Measurements from ENCODE around the gene FBRSL1. TPM values are rescaled to one million over a fixed set of nuclear protein-coding genes. Genes with fewer than 3 reads are reported as not detected.
A peak's percentile ranks its signal among the peaks of the same experiment; 100 is the strongest.

Gene FBRSL1
- total RNA-seq, 1 donor from 2014 or later = 211 TPM

- peaks cover 16% of the 10 kb centered on the region for H3K9me3 Mint-ChIP-seq (ENCODE audit: unreplicated experiment)
- TF ChIP-seq, protein P1, sequence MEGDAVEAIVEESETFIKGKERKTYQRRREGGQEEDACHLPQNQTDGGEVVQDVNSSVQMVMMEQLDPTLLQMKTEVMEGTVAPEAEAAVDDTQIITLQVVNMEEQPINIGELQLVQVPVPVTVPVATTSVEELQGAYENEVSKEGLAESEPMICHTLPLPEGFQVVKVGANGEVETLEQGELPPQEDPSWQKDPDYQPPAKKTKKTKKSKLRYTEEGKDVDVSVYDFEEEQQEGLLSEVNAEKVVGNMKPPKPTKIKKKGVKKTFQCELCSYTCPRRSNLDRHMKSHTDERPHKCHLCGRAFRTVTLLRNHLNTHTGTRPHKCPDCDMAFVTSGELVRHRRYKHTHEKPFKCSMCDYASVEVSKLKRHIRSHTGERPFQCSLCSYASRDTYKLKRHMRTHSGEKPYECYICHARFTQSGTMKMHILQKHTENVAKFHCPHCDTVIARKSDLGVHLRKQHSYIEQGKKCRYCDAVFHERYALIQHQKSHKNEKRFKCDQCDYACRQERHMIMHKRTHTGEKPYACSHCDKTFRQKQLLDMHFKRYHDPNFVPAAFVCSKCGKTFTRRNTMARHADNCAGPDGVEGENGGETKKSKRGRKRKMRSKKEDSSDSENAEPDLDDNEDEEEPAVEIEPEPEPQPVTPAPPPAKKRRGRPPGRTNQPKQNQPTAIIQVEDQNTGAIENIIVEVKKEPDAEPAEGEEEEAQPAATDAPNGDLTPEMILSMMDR (IDR thresholded peaks at IDR 0.05; ENCODE audit: partially characterized antibody, unreplicated experiment) = no peak
- peaks cover 4% of the 10 kb centered on the region for H3K36me3 Mint-ChIP-seq (ENCODE audit: unreplicated experiment)
- peak overlapping the region; percentile 69 for H3K4me3 Mint-ChIP-seq (ENCODE audit: unreplicated experiment)
- no peak for DNase-seq
- H3K27ac Mint-ChIP-seq (ENCODE audit: unreplicated experiment) = peak overlapping the region; percentile 74
- peaks cover 4% of the 10 kb centered on the region for H3K4me1 Mint-ChIP-seq (ENCODE audit: low read depth, unreplicated experiment)
- H3K27me3 Mint-ChIP-seq (ENCODE audit: unreplicated experiment) = peaks cover 14% of the 10 kb centered on the region
Observed at GRCh38 chr12:132475304-132476037, 14.5 kb upstream of the FBRSL1 start.

DNA sequence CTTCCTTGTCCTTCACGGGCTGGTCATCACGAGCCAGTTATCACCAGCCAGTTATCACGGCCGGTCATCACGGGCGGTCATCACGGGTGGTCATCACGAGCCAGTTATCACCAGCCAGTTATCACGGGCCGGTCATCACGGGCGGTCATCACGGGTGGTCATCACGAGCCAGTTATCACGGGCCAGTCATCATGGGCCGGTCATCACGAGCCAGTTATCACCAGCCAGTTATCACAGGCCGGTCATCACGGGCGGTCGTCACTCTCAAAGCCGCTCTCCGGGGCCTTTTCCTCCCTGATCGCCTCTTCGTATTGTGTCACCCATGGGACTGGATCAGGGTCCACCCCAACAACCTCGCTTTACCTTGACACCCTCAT lies 13.9 kb upstream of the FBRSL1 start:
- peak overlapping the region; percentile 74 for H3K27ac Mint-ChIP-seq (ENCODE audit: unreplicated experiment)
- no peak for DNase-seq
- TF ChIP-seq, protein P1 (IDR thresholded peaks at IDR 0.05; ENCODE audit: partially characterized antibody, unreplicated experiment) = no peak

GRCh38 chr12:132476421-132476820 lies 13.5 kb upstream of the FBRSL1 start:
- Mint-ChIP-seq H3K27ac (ENCODE audit: unreplicated experiment) (no peak overlapping the region), H3K27me3 (ENCODE audit: unreplicated experiment) (peaks cover 18% of the 10 kb centered on the region), H3K4me1 (ENCODE audit: low read depth, unreplicated experiment) (peaks cover 7% of the 10 kb centered on the region), H3K4me3 (ENCODE audit: unreplicated experiment) (no peak overlapping the region), H3K36me3 (ENCODE audit: unreplicated experiment) (peaks cover 4% of the 10 kb centered on the region), H3K9me3 (ENCODE audit: unreplicated experiment) (peaks cover 12% of the 10 kb centered on the region)
- DNase-seq = no peak
- TF ChIP-seq, protein P1 (IDR thresholded peaks at IDR 0.05; ENCODE audit: partially characterized antibody, unreplicated experiment) = no peak

More for the DNA sequence above, 13.9 kb upstream of the FBRSL1 start:
- Mint-ChIP-seq H3K9me3 (ENCODE audit: unreplicated experiment) (peaks cover 15% of the 10 kb centered on the region), H3K4me3 (ENCODE audit: unreplicated experiment) (peak overlapping the region; percentile 69), H3K36me3 (ENCODE audit: unreplicated experiment) (peaks cover 4% of the 10 kb centered on the region), H3K27me3 (ENCODE audit: unreplicated experiment) (peaks cover 15% of the 10 kb centered on the region), H3K4me1 (ENCODE audit: low read depth, unreplicated experiment) (peaks cover 5% of the 10 kb centered on the region)

- H3K9me3 Mint-ChIP-seq (ENCODE audit: unreplicated experiment) = peaks cover 9% of the 10 kb centered on the region
- peaks cover 16% of the 10 kb centered on the region for H3K27me3 Mint-ChIP-seq (ENCODE audit: unreplicated experiment)
- peaks cover 11% of the 10 kb centered on the region for H3K4me1 Mint-ChIP-seq (ENCODE audit: low read depth, unreplicated experiment)
- H3K27ac Mint-ChIP-seq (ENCODE audit: unreplicated experiment) = no peak overlapping the region
- no peak for DNase-seq
- peaks cover 4% of the 10 kb centered on the region for H3K36me3 Mint-ChIP-seq (ENCODE audit: unreplicated experiment)
- TF ChIP-seq, protein P1 (IDR thresholded peaks at IDR 0.05; ENCODE audit: partially characterized antibody, unreplicated experiment) = no peak
- H3K4me3 Mint-ChIP-seq (ENCODE audit: unreplicated experiment) = no peak overlapping the region
Observed at GRCh38 chr12:132477017-132477702, 12.8 kb upstream of the FBRSL1 start.

All from glutamatergic neuron (in vitro differentiated cells).